Nephron progenitor cell (in vitro differentiated cells): ENCODE results near the gene KIAA0040.

Experiments used
- DNase-seq: peaks from one replicate; pipeline ENCODE4 v3.0.0; 2021
- H3K27ac Mint-ChIP-seq: 2 replicates; pipeline ENCODE4 v1.8.0; 2021; ENCODE audit warnings: mild to moderate bottlenecking, moderate library complexity, mixed read lengths
- H3K27me3 Mint-ChIP-seq: 2 replicates; pipeline ENCODE4 v1.8.0; 2021; ENCODE audit warnings: mild to moderate bottlenecking, low read depth, mixed read lengths; ENCODE audit not compliant: poor library complexity
- H3K36me3 Mint-ChIP-seq: 2 replicates; pipeline ENCODE4 v1.8.0; 2021; ENCODE audit warnings: low read depth, mixed read lengths
- H3K4me1 Mint-ChIP-seq: 2 replicates; pipeline ENCODE4 v1.8.0; 2021; ENCODE audit warnings: mixed read lengths
- H3K4me3 Mint-ChIP-seq: 2 replicates; pipeline ENCODE4 v1.8.0; 2021; ENCODE audit warnings: mild to moderate bottlenecking, moderate library complexity, mixed read lengths
- H3K9me3 Mint-ChIP-seq: 2 replicates; pipeline ENCODE4 v1.8.0; 2021; ENCODE audit warnings: mild to moderate bottlenecking, moderate library complexity, mixed read lengths
- TF ChIP-seq, protein P1 (sequence below): fragments of 200-600 bp; sonication (generic); IDR thresholded peaks from 2 replicates; pipeline ENCODE4 v1.5.0; 2021; ENCODE audit warnings: antibody characterized with exemption

KIAA0040 gene

DNA sequence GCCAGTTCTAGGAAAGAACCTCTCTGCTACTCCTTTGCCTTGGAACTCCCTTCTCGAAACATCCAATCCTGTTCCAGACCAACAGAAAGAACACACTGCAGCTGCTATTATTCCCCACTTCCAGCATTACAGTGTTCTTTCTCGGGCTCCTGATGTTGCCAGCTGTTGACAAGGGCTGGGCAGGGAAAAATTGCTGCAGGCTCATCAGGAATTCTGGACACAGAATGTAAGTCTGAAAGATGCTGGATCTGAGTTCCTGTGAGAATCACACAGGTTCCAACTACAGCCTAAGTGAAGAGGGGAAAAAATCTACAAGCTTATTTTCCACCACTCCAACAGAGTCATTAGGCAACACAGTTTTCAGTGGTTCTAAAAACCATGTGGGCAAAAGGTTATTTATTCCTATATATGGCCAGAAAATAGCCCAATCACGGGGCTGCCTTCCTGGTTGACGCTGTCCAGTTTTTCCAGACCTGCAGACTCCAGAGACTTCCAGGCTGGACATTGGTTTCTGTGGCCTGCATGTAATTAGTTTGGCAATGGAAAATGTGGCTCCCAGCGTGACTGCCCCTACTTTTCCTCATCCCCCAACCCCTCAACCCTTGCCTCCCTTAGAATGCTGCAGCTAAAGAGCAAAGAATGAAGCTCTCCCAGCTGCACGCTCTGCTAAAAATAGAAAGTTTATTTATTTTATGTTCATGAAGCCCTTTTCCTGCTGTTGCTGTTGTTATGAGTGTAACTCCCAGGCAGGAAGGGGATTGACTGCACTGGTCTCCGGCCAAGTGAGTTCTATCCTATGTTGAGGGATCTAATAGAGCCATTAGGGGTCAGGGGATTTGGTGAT, 8.3 kb upstream of the KIAA0040 start:
- Mint-ChIP-seq H3K36me3 (no peaks in the 10 kb centered on the region), H3K27ac (no peak overlapping the region), H3K4me1 (no peaks in the 10 kb centered on the region), H3K4me3 (no peak overlapping the region), H3K9me3 (no peaks in the 10 kb centered on the region), H3K27me3 (peaks cover 50% of the 10 kb centered on the region)
- TF ChIP-seq, protein P1, sequence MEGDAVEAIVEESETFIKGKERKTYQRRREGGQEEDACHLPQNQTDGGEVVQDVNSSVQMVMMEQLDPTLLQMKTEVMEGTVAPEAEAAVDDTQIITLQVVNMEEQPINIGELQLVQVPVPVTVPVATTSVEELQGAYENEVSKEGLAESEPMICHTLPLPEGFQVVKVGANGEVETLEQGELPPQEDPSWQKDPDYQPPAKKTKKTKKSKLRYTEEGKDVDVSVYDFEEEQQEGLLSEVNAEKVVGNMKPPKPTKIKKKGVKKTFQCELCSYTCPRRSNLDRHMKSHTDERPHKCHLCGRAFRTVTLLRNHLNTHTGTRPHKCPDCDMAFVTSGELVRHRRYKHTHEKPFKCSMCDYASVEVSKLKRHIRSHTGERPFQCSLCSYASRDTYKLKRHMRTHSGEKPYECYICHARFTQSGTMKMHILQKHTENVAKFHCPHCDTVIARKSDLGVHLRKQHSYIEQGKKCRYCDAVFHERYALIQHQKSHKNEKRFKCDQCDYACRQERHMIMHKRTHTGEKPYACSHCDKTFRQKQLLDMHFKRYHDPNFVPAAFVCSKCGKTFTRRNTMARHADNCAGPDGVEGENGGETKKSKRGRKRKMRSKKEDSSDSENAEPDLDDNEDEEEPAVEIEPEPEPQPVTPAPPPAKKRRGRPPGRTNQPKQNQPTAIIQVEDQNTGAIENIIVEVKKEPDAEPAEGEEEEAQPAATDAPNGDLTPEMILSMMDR = no peak
- no peak for DNase-seq

- Mint-ChIP-seq H3K9me3 (no peaks in the 10 kb centered on the region), H3K36me3 (no peaks in the 10 kb centered on the region), H3K4me1 (no peaks in the 10 kb centered on the region), H3K27ac (no peak overlapping the region), H3K27me3 (peaks cover 63% of the 10 kb centered on the region), H3K4me3 (no peak overlapping the region)
- TF ChIP-seq, protein P1 = no peak
- DNase-seq = no peak
Measured at GRCh38 chr1:175198332-175198731, 5.8 kb upstream of the KIAA0040 start.

DNA sequence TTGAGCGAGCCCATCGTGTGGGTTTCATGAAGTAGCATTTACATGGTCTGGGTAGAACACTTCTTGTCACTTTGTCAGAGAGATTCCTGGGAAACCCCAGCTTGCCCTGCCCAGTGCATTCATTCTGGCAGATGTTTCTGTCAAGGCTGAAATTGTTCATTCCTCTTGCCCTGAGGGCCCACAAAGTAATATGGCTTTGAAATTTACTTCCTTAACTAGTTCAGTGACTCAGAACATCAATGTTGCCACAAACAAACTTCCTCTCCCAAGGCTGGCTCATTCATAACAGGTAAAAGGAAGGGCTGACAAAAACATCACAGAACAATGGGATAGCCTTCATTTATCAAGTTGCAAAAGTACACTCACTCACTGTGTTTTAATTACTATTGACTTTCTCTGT, 5.0 kb upstream of the KIAA0040 start:
- Mint-ChIP-seq H3K27ac (no peak overlapping the region), H3K9me3 (no peaks in the 10 kb centered on the region), H3K4me3 (no peak overlapping the region), H3K36me3 (no peaks in the 10 kb centered on the region), H3K27me3 (peaks cover 71% of the 10 kb centered on the region), H3K4me1 (no peaks in the 10 kb centered on the region)
- TF ChIP-seq, protein P1 = no peak
- no peak for DNase-seq

GRCh38 chr1:175195798-175196197, 3.2 kb upstream of the KIAA0040 start:
- Mint-ChIP-seq H3K27ac (no peak overlapping the region), H3K4me1 (peaks cover 8% of the 10 kb centered on the region), H3K36me3 (no peaks in the 10 kb centered on the region), H3K4me3 (no peak overlapping the region), H3K27me3 (peaks cover 85% of the 10 kb centered on the region), H3K9me3 (no peaks in the 10 kb centered on the region)
- TF ChIP-seq, protein P1 = no peak
- no peak for DNase-seq

DNA sequence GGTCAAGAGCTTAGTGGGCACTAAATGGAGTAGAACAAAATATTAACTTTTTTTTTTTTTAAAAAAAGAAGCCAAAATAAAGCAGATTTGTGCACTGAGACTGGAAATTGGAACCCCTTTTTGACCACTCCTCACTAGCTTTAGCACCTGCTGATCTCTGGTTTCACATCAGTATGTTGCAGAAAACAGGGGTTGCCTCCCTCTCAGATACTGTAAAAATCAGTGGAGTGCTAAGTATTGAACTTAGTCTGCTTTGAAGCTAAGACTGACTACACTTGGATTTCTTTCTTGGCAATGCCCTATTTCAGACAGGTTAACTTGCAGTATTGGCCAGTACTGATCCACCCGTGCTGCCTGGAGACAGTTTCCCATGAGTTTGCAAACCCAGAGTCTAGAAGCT, 2.7 kb upstream of the KIAA0040 start:
- no peak for DNase-seq
- Mint-ChIP-seq H3K4me3 (no peak overlapping the region), H3K9me3 (no peaks in the 10 kb centered on the region), H3K27me3 (peaks cover 88% of the 10 kb centered on the region), H3K36me3 (no peaks in the 10 kb centered on the region), H3K4me1 (peaks cover 8% of the 10 kb centered on the region), H3K27ac (no peak overlapping the region)
- TF ChIP-seq, protein P1 = no peak

DNA sequence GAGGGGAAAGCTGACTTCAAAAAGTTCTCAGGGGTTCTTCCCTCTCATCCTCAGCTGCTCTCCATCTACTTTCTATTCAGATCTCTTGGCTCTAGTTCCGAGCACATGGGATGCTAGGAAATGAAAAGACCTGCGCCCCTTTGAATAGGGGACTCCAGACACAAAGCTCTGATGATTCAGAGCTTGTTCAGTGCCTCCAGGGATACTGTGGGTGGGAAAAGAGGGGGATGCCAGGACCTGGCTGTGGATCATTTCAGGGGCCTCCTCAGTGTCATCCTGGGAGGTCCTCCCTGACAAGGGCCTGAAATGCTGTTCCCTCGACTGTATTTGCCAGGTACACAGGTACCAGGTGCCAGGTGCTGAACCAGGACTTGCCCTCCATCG, 943 bp upstream of the KIAA0040 start:
- DNase-seq = no peak
- no peaks in the 10 kb centered on the region for H3K36me3 Mint-ChIP-seq
- no peaks in the 10 kb centered on the region for H3K9me3 Mint-ChIP-seq
- H3K4me3 Mint-ChIP-seq = peak overlapping the region; percentile 88
- H3K27me3 Mint-ChIP-seq = peaks cover 91% of the 10 kb centered on the region
- H3K4me1 Mint-ChIP-seq = peaks cover 8% of the 10 kb centered on the region
- TF ChIP-seq, protein P1 = no peak
- H3K27ac Mint-ChIP-seq = no peak overlapping the region
